ENCODE results near the gene DAB2IP. TPM values are rescaled to one million over a fixed set of nuclear protein-coding genes. Genes with fewer than 3 reads are reported as not detected.

The DAB2IP gene
- total and polyA plus RNA-seq, 2 experiments from 2014 or later: 8.9 to 42.8 TPM

- no peak overlapping the region for H3K27ac Mint-ChIP-seq
- Histone ChIP-seq H3K4me3 (no peak overlapping the region), H4K20me1 (replicated peaks; ENCODE audit: insufficient read depth) (peaks cover 15% of the 10 kb centered on the region), H3K27me3 (ENCODE audit: insufficient read depth) (no peaks in the 10 kb centered on the region), H3K4me1 (ENCODE audit: insufficient read depth) (no peaks in the 10 kb centered on the region), H3K27ac (ENCODE audit: low read depth) (no peak overlapping the region), H3K4me2 (no peak overlapping the region), H2AFZ (no peak overlapping the region), H3K9me2 (ENCODE audit: insufficient read depth) (no peaks in the 10 kb centered on the region), H3K36me3 (ENCODE audit: insufficient read depth) (no peaks in the 10 kb centered on the region), H3K79me2 (replicated peaks; ENCODE audit: insufficient read depth) (0 out of 2 replicates have a peak, but pooled peaks cover 4% of the 10 kb centered on the region), H3F3A (replicated peaks; ENCODE audit: low read depth) (no peaks in the 10 kb centered on the region)
- peaks cover 8% of the 10 kb centered on the region; the same call in 2 of the 3 replicates for H3K4me1 Mint-ChIP-seq
- no peaks in the 10 kb centered on the region for H3K27me3 Mint-ChIP-seq (ENCODE audit: insufficient read depth, low read depth, poor library complexity)
- TF ChIP-seq CTCF (conservative IDR thresholded peaks at IDR 0.05; ENCODE audit: low read depth in 2 of 2) (no peak), ZNF462 (CRISPR knock-in tag; IDR thresholded peaks at IDR 0.05) (no peak), ZNF331 (CRISPR knock-in tag; IDR thresholded peaks at IDR 0.05; ENCODE audit: low read depth) (no peak), EZH2phosphoT487 (IDR thresholded peaks at IDR 0.05; ENCODE audit: unreplicated experiment) (no peak), JUNB (IDR thresholded peaks at IDR 0.05; ENCODE audit: unreplicated experiment) (no peak), ZNF114 (CRISPR knock-in tag; IDR thresholded peaks at IDR 0.05) (no peak), POLR2AphosphoS5 (IDR thresholded peaks at IDR 0.05; ENCODE audit: low read depth) (no peak), CREB1 (CRISPR knock-in tag; IDR thresholded peaks at IDR 0.05; ENCODE audit: low read depth) (no peak), NANOG (IDR thresholded peaks at IDR 0.05; ENCODE audit: borderline replicate concordance) (no peak), REST (IDR thresholded peaks at IDR 0.05; ENCODE audit: unreplicated experiment) (no peak), EZH2 (IDR thresholded peaks at IDR 0.05; ENCODE audit: low read depth, unreplicated experiment) (no peak), STAT1 (IDR thresholded peaks at IDR 0.05; ENCODE audit: unreplicated experiment) (no peak)
- ATAC-seq (no peak), DNase-seq (ENCODE audit: low spot score) (no peak)
- no peaks in the 10 kb centered on the region; the same call in 2 of the 3 replicates for H3K36me3 Mint-ChIP-seq (ENCODE audit: low read depth)
- no peak overlapping the region for H3K4me3 Mint-ChIP-seq
- no peaks in the 10 kb centered on the region for H3K9me3 Mint-ChIP-seq
Measured at GRCh38 chr9:121626012-121626411, 25.4 kb upstream of the DAB2IP start.

All from GM23338 (cell line).